ENCODE data around the gene ANO6. TPM values are rescaled to one million over a fixed set of nuclear protein-coding genes. Genes with fewer than 3 reads are reported as not detected.

The ANO6 gene
- total and polyA plus RNA-seq, 2 donors (not counting 1 experiment from before 2014, with no cell fraction given): 6.6 to 19.5 TPM

DNA sequence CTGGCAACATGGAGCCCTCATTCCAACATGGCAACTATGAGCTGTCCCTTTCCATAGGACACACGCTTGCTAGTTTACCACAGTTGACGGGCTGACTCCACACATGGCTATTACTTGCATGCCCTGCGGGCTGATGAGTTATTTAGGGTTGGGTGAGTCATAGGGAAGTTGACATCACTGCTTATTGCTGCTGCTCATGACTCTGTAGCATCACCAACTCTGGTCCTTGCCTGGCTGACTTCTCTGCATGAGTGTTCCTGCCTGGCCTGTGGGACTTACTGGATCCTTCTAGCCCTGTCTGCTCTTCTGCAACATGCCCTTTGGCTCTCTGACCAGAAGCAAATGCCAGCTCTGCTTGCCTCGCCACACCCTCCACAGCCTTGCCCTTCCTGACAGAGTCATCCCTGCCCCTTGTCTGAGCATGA lies 199.5 kb downstream of the ANO6 start:
- Histone ChIP-seq H3K4me1 (ENCODE audit: control insufficient read depth in 2 of 2, insufficient read depth in 2 of 2, low read length in 2 of 2) (no peaks in the 10 kb centered on the region), H3K36me3 (replicated peaks in 1 of 2; ENCODE audit: control extremely low read depth in 1 of 2, control insufficient read depth in 1 of 2, extremely low read depth in 1 of 2, insufficient read depth in 2 of 2, low read length in 1 of 2) (peaks cover 2 to 23% of the 10 kb centered on the region in 2 experiments), H3K27me3 (replicated peaks in 1 of 4; ENCODE audit: control extremely low read depth in 1 of 4, control insufficient read depth in 3 of 4, insufficient read depth in 4 of 4, low read length in 3 of 4) (no peaks in the 10 kb centered on the region), H3K79me2 (ENCODE audit: control insufficient read depth, insufficient read depth, low read length) (no peaks in the 10 kb centered on the region), H2AFZ (ENCODE audit: insufficient read depth, low read depth, low read length, poor library complexity, severe bottlenecking) (no peak overlapping the region), H3K9ac (ENCODE audit: low read length) (no peak overlapping the region), H3K27ac (ENCODE audit: low read length in 2 of 2) (no peak overlapping the region), H4K20me1 (ENCODE audit: control insufficient read depth, insufficient read depth, low read length, poor library complexity, severe bottlenecking) (no peaks in the 10 kb centered on the region), H3K4me2 (replicated peaks; ENCODE audit: low read depth, low read length, poor library complexity, severe bottlenecking) (no peak overlapping the region), H3K9me3 (ENCODE audit: control extremely low read depth in 1 of 3, control insufficient read depth in 2 of 3, insufficient read depth in 1 of 3, low read length in 2 of 3) (no peaks in the 10 kb centered on the region), H3K4me3 (ENCODE audit: control extremely low read depth in 1 of 5, extremely low read depth in 1 of 5, insufficient read depth in 1 of 5, low read depth in 2 of 5, low read length in 4 of 5) (no peak overlapping the region)
- DNase-seq (peak; percentile 21), ATAC-seq (ENCODE audit: low read depth) (peak; percentile 81)
- H3K4me1 Mint-ChIP-seq: peaks cover 7% of the 10 kb centered on the region
- intact Hi-C loops (cut with micrococcal nuclease): no loop called here
- H3K4me3 Mint-ChIP-seq: no peak overlapping the region
- WGBS (ENCODE audit: insufficient coverage): no CpG with 5 or more reads among the region's 4 CpGs
- H3K27me3 Mint-ChIP-seq: no peaks in the 10 kb centered on the region
- TF ChIP-seq CTCF (IDR thresholded peaks at IDR 0.05): no peak
- TF ChIP-seq EZH2 (IDR thresholded peaks at IDR 0.05; ENCODE audit: borderline replicate concordance, insufficient read depth, low read depth, low read length, poor library complexity, severe bottlenecking): no peak
- ChIA-PET POLR2A (no interaction called here), CTCF (interaction anchor here (0.5 to 0.6 kb wide), 2 partner anchors 188 to 295 kb away, joined by 3 read pairs; no protein-coding TSS in a partner anchor)
- no peak overlapping the region for H3K27ac Mint-ChIP-seq
- no peaks in the 10 kb centered on the region for H3K9me3 Mint-ChIP-seq (ENCODE audit: insufficient read depth)

GRCh38 chr12:45416126-45416525 lies 200.2 kb downstream of the ANO6 start:
- no peak overlapping the region for H3K4me3 ChIP-seq (ENCODE audit: control extremely low read depth in 1 of 5, extremely low read depth in 1 of 5, insufficient read depth in 1 of 5, low read depth in 2 of 5, low read length in 4 of 5)
- H4K20me1 ChIP-seq (ENCODE audit: control insufficient read depth, insufficient read depth, low read length, poor library complexity, severe bottlenecking): no peaks in the 10 kb centered on the region
- Mint-ChIP-seq H3K4me1 (peaks cover 7% of the 10 kb centered on the region), H3K27me3 (no peaks in the 10 kb centered on the region), H3K27ac (no peak overlapping the region), H3K9me3 (ENCODE audit: insufficient read depth) (no peaks in the 10 kb centered on the region), H3K4me3 (no peak overlapping the region)
- peaks cover 2 to 20% of the 10 kb centered on the region in 2 experiments for H3K36me3 ChIP-seq (replicated peaks in 1 of 2; ENCODE audit: control extremely low read depth in 1 of 2, control insufficient read depth in 1 of 2, extremely low read depth in 1 of 2, insufficient read depth in 2 of 2, low read length in 1 of 2)
- H2AFZ ChIP-seq (ENCODE audit: insufficient read depth, low read depth, low read length, poor library complexity, severe bottlenecking): no peak overlapping the region
- no peaks in the 10 kb centered on the region for H3K79me2 ChIP-seq (ENCODE audit: control insufficient read depth, insufficient read depth, low read length)
- POLR2A ChIA-PET: no interaction called here
- intact Hi-C loops (cut with micrococcal nuclease): no loop called here
- CTCF ChIA-PET: no interaction called here
- H3K4me2 ChIP-seq (replicated peaks; ENCODE audit: low read depth, low read length, poor library complexity, severe bottlenecking): no peak overlapping the region
- WGBS (ENCODE audit: insufficient coverage): no CpG with 5 or more reads among the region's 2 CpGs
- no peaks in the 10 kb centered on the region for H3K27me3 ChIP-seq (replicated peaks in 1 of 4; ENCODE audit: control extremely low read depth in 1 of 4, control insufficient read depth in 3 of 4, insufficient read depth in 4 of 4, low read length in 3 of 4)
- DNase-seq (no peak), ATAC-seq (ENCODE audit: low read depth) (no peak)
- no peaks in the 10 kb centered on the region for H3K4me1 ChIP-seq (ENCODE audit: control insufficient read depth in 2 of 2, insufficient read depth in 2 of 2, low read length in 2 of 2)
- TF ChIP-seq CTCF (IDR thresholded peaks at IDR 0.05) (no peak), EZH2 (IDR thresholded peaks at IDR 0.05; ENCODE audit: borderline replicate concordance, insufficient read depth, low read depth, low read length, poor library complexity, severe bottlenecking) (no peak)
- no peaks in the 10 kb centered on the region for H3K9me3 ChIP-seq (ENCODE audit: control extremely low read depth in 1 of 3, control insufficient read depth in 2 of 3, insufficient read depth in 1 of 3, low read length in 2 of 3)
- H3K27ac ChIP-seq (ENCODE audit: low read length in 2 of 2): no peak overlapping the region
- H3K9ac ChIP-seq (ENCODE audit: low read length): no peak overlapping the region

All from B cell (primary cell).